ENCODE measurements around the gene STAT2. TPM values are rescaled to one million over a fixed set of nuclear protein-coding genes. Genes with fewer than 3 reads are reported as not detected.
"Not testable (repeated sequence)": the region's sequence is repeated elsewhere in the genome, so short reads cannot be mapped to it uniquely, and the experiment has no call there.

Gene STAT2
- polyA plus RNA-seq, 3 donors, result 109 to 251 (median 142) TPM

GRCh38 chr12:56401612-56402011 lies 41.7 kb upstream of the STAT2 start:
- DNase-seq; H3K79me2 ChIP-seq (ENCODE audit: insufficient read depth, low read length); H3K36me3 ChIP-seq (replicated peaks in 1 of 2; ENCODE audit: control insufficient read depth in 1 of 2, insufficient read depth in 2 of 2, low read length in 2 of 2); H3K4me2 ChIP-seq (replicated peaks; ENCODE audit: extremely low read depth, low read length, poor library complexity, severe bottlenecking); H3K4me3 Mint-ChIP-seq; H3K36me3 Mint-ChIP-seq; H3K27ac Mint-ChIP-seq; H3K27ac ChIP-seq (ENCODE audit: low read depth in 1 of 2, low read length in 2 of 2); H3K27me3 Mint-ChIP-seq (ENCODE audit: low read depth in 3 of 3); intact Hi-C loops (cut with micrococcal nuclease); H2AFZ ChIP-seq (ENCODE audit: insufficient read depth, low read depth, low read length, poor library complexity, severe bottlenecking); H3K4me1 ChIP-seq (ENCODE audit: control insufficient read depth in 1 of 2, insufficient read depth in 2 of 2, low read length in 2 of 2); H3K9me3 ChIP-seq (replicated peaks in 1 of 2; ENCODE audit: control insufficient read depth in 1 of 2, insufficient read depth in 1 of 2, low read length in 2 of 2); H3K27me3 ChIP-seq (ENCODE audit: control insufficient read depth in 2 of 2, insufficient read depth in 2 of 2, low read length in 2 of 2); H4K20me1 ChIP-seq (ENCODE audit: insufficient read depth, low read length); H3K9ac ChIP-seq (ENCODE audit: insufficient read depth, low read length, poor library complexity, severe bottlenecking); H3K4me1 Mint-ChIP-seq; H3K4me3 ChIP-seq (replicated peaks in 1 of 3; ENCODE audit: low read depth in 2 of 3, low read length in 3 of 3): not testable (repeated sequence)
- H3K9me3 Mint-ChIP-seq, result peaks cover 10 to 21% (median 12%) of the 10 kb centered on the region in 7 donors

DNA sequence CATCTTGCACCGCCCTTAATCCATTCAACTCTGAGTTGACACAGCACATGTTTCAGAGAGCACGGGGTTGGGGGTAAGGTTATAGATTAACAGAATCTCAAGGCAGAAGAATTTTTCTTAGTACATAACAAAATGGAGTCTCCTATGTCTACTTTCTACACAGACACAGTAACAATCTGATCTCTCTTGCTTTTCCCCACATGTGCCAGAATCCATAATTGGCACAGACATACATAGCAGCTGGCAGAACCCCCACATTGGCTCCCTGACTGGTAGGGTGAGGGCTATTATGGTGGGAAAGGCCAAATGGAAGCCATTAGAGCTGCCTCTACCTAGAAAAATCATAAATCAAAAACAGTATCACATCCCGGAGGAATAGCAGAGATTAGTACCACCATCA lies 41.2 kb upstream of the STAT2 start:
- H3K27ac Mint-ChIP-seq, result peak overlapping the region in 1 of 7 donors; percentile 79
- H2AFZ ChIP-seq (ENCODE audit: insufficient read depth, low read depth, low read length, poor library complexity, severe bottlenecking); H3K27me3 Mint-ChIP-seq (ENCODE audit: low read depth in 3 of 3); H3K4me2 ChIP-seq (replicated peaks; ENCODE audit: extremely low read depth, low read length, poor library complexity, severe bottlenecking); H3K4me3 Mint-ChIP-seq; H3K4me3 ChIP-seq (replicated peaks in 1 of 3; ENCODE audit: low read depth in 2 of 3, low read length in 3 of 3); H4K20me1 ChIP-seq (ENCODE audit: insufficient read depth, low read length); H3K36me3 Mint-ChIP-seq; H3K36me3 ChIP-seq (replicated peaks in 1 of 2; ENCODE audit: control insufficient read depth in 1 of 2, insufficient read depth in 2 of 2, low read length in 2 of 2); H3K9me3 ChIP-seq (replicated peaks in 1 of 2; ENCODE audit: control insufficient read depth in 1 of 2, insufficient read depth in 1 of 2, low read length in 2 of 2); H3K27me3 ChIP-seq (ENCODE audit: control insufficient read depth in 2 of 2, insufficient read depth in 2 of 2, low read length in 2 of 2); DNase-seq; H3K79me2 ChIP-seq (ENCODE audit: insufficient read depth, low read length); intact Hi-C loops (cut with micrococcal nuclease); H3K4me1 Mint-ChIP-seq; H3K9ac ChIP-seq (ENCODE audit: insufficient read depth, low read length, poor library complexity, severe bottlenecking); H3K27ac ChIP-seq (ENCODE audit: low read depth in 1 of 2, low read length in 2 of 2); H3K4me1 ChIP-seq (ENCODE audit: control insufficient read depth in 1 of 2, insufficient read depth in 2 of 2, low read length in 2 of 2): not testable (repeated sequence)
- no CpG with 5 or more reads among the region's 3 CpGs for WGBS (ENCODE audit: insufficient coverage)
- H3K9me3 Mint-ChIP-seq, result peaks cover 10 to 21% (median 12%) of the 10 kb centered on the region in 7 donors

GRCh38 chr12:56399466-56399865 lies 39.6 kb upstream of the STAT2 start:
- DNase-seq; H3K4me2 ChIP-seq (replicated peaks; ENCODE audit: extremely low read depth, low read length, poor library complexity, severe bottlenecking); H3K4me1 Mint-ChIP-seq; H3K27me3 Mint-ChIP-seq (ENCODE audit: low read depth in 3 of 3); H3K27me3 ChIP-seq (ENCODE audit: control insufficient read depth in 2 of 2, insufficient read depth in 2 of 2, low read length in 2 of 2); H3K4me1 ChIP-seq (ENCODE audit: control insufficient read depth in 1 of 2, insufficient read depth in 2 of 2, low read length in 2 of 2); H3K9ac ChIP-seq (ENCODE audit: insufficient read depth, low read length, poor library complexity, severe bottlenecking); H3K4me3 Mint-ChIP-seq; H4K20me1 ChIP-seq (ENCODE audit: insufficient read depth, low read length); H3K4me3 ChIP-seq (replicated peaks in 1 of 3; ENCODE audit: low read depth in 2 of 3, low read length in 3 of 3); intact Hi-C loops (cut with micrococcal nuclease); H3K27ac Mint-ChIP-seq; H3K9me3 ChIP-seq (replicated peaks in 1 of 2; ENCODE audit: control insufficient read depth in 1 of 2, insufficient read depth in 1 of 2, low read length in 2 of 2); H2AFZ ChIP-seq (ENCODE audit: insufficient read depth, low read depth, low read length, poor library complexity, severe bottlenecking); H3K36me3 ChIP-seq (replicated peaks in 1 of 2; ENCODE audit: control insufficient read depth in 1 of 2, insufficient read depth in 2 of 2, low read length in 2 of 2); H3K27ac ChIP-seq (ENCODE audit: low read depth in 1 of 2, low read length in 2 of 2); H3K79me2 ChIP-seq (ENCODE audit: insufficient read depth, low read length); H3K36me3 Mint-ChIP-seq: not testable (repeated sequence)
- WGBS (ENCODE audit: insufficient coverage), result 100% methylated on average over 1 of the region's 3 CpGs
- H3K9me3 Mint-ChIP-seq, result peaks cover 10 to 25% (median 14%) of the 10 kb centered on the region in 7 donors
